ENCODE results near the gene ZFR.
"Not testable (repeated sequence)": the region's sequence is repeated elsewhere in the genome, so short reads cannot be mapped to it uniquely, and the experiment has no call there.

ZFR gene

GRCh38 chr5:32355686-32356085 lies 88.9 kb downstream of the ZFR start:
- no peak for DNase-seq

GRCh38 chr5:32353420-32353819 lies 91.1 kb downstream of the ZFR start:
- DNase-seq: no peak

GRCh38 chr5:32352685-32353084 lies 91.9 kb downstream of the ZFR start:
- DNase-seq: no peak

GRCh38 chr5:32346869-32347268 lies 97.7 kb downstream of the ZFR start:
- DNase-seq: no peak

- no peak for DNase-seq
These were observed 101.4 kb downstream of the ZFR start for GRCh38 chr5:32343058-32343672.

- DNase-seq: no peak
These were observed 101.9 kb downstream of the ZFR start for GRCh38 chr5:32342656-32343055.

- DNase-seq: no peak
These were observed 104.7 kb downstream of the ZFR start for GRCh38 chr5:32339878-32340277.

GRCh38 chr5:32339198-32339597 lies 105.3 kb downstream of the ZFR start:
- no peak for DNase-seq

GRCh38 chr5:32332966-32333365 lies 111.6 kb downstream of the ZFR start:
- no peak for DNase-seq

GRCh38 chr5:32332361-32332760 lies 112.2 kb downstream of the ZFR start:
- DNase-seq: no peak

- DNase-seq: no peak
These were observed 112.6 kb downstream of the ZFR start for GRCh38 chr5:32331935-32332274.

- DNase-seq: no peak
These were observed 113.2 kb downstream of the ZFR start for GRCh38 chr5:32331217-32331934.

GRCh38 chr5:32330126-32330971 lies 114.2 kb downstream of the ZFR start:
- no peak for DNase-seq

- DNase-seq: peak; percentile 64
These were observed 115.1 kb downstream of the ZFR start for GRCh38 chr5:32329395-32329834.

- no peak for DNase-seq
These were observed 118.2 kb downstream of the ZFR start for GRCh38 chr5:32326216-32326772.

GRCh38 chr5:32325616-32326015 lies 118.9 kb downstream of the ZFR start:
- DNase-seq: no peak

- no peak for DNase-seq
These were observed 119.5 kb downstream of the ZFR start for GRCh38 chr5:32325062-32325461.

- DNase-seq: no peak
These were observed 120.8 kb downstream of the ZFR start for GRCh38 chr5:32323741-32324140.

GRCh38 chr5:32322882-32323281 lies 121.7 kb downstream of the ZFR start:
- DNase-seq: no peak

GRCh38 chr5:32321787-32322186 lies 122.8 kb downstream of the ZFR start:
- DNase-seq: not testable (repeated sequence)

GRCh38 chr5:32320576-32320975 lies 124.0 kb downstream of the ZFR start:
- DNase-seq: no peak

GRCh38 chr5:32319926-32320543 lies 124.5 kb downstream of the ZFR start:
- no peak for DNase-seq

GRCh38 chr5:32319392-32319791 lies 125.1 kb downstream of the ZFR start:
- no peak for DNase-seq

Data from CD4-positive, alpha-beta T cell treated with Interleukin-6 for 4 hours (primary cell).